T47D (cell line): ENCODE results near the gene CLDN16.

ENCODE experiments used
- DNase-seq, 2 experiments: peaks; one replicate each; pipeline versions ENCODE4 v3.0.0 to v3.0.0-alpha.2; 2011 to 2012; ENCODE audit warnings: low read depth in 1 of 2, low spot score in 1 of 2
- JUND ChIP-seq: IDR thresholded peaks from 2 replicates; pipeline ENCODE4 v1.6.1; 2012; ENCODE audit warnings: low read depth
- in situ Hi-C: cut with HindIII; loops from 2 replicates; pipeline ENCODE4 v1.10.0; 2016; ENCODE audit warnings: low sequenced_read_pairs, low pct_unique_long_range_greater_than_20kb

Gene CLDN16

GRCh38 chr3:190430906-190431305 is 42.9 kb downstream of the CLDN16 start:
- DNase-seq = no peak
- no peak for TF ChIP-seq JUND
- in situ Hi-C loops = no loop called here

- in situ Hi-C loops = no loop called here
- DNase-seq = no peak
- TF ChIP-seq JUND = no peak
Observed at GRCh38 chr3:190432216-190432615, 44.3 kb downstream of the CLDN16 start.

GRCh38 chr3:190433626-190434025 is 45.7 kb downstream of the CLDN16 start:
- in situ Hi-C loops = no loop called here
- no peak for DNase-seq
- no peak for TF ChIP-seq JUND

- TF ChIP-seq JUND = no peak
- DNase-seq = no peak
- in situ Hi-C loops = no loop called here
Observed at GRCh38 chr3:190435618-190436017, 47.7 kb downstream of the CLDN16 start.

GRCh38 chr3:190436331-190436730 is 48.4 kb downstream of the CLDN16 start:
- TF ChIP-seq JUND = no peak
- DNase-seq = no peak
- in situ Hi-C loops = no loop called here

- TF ChIP-seq JUND = no peak
- in situ Hi-C loops = no loop called here
Observed at GRCh38 chr3:190442240-190442639, 54.3 kb downstream of the CLDN16 start.

GRCh38 chr3:190443257-190443656 is 55.3 kb downstream of the CLDN16 start:
- no peak for TF ChIP-seq JUND
- in situ Hi-C loops = no loop called here
- peak in 1 of 2 experiments; percentile 18 for DNase-seq

More at GRCh38 chr3:190442240-190442639, 54.3 kb downstream of the CLDN16 start:
- DNase-seq = no peak

- TF ChIP-seq JUND = no peak
- in situ Hi-C loops = no loop called here
- no peak for DNase-seq
Observed at GRCh38 chr3:190444006-190444405, 56.0 kb downstream of the CLDN16 start.

- in situ Hi-C loops = no loop called here
- no peak for TF ChIP-seq JUND
- no peak for DNase-seq
Observed at GRCh38 chr3:190444576-190445145, 56.7 kb downstream of the CLDN16 start.

- no peak for DNase-seq
Observed at GRCh38 chr3:190446573-190447279, 58.8 kb downstream of the CLDN16 start.

GRCh38 chr3:190448256-190448655 is 60.3 kb downstream of the CLDN16 start:
- DNase-seq = no peak
- in situ Hi-C loops = no loop called here
- no peak for TF ChIP-seq JUND

More at GRCh38 chr3:190446573-190447279, 58.8 kb downstream of the CLDN16 start:
- in situ Hi-C loops = no loop called here
- no peak for TF ChIP-seq JUND

- in situ Hi-C loops = no loop called here
- TF ChIP-seq JUND = no peak
- DNase-seq = peak in 1 of 2 experiments; percentile 19
Observed at GRCh38 chr3:190449801-190450200, 61.8 kb downstream of the CLDN16 start, which contains the start of gene TMEM207. Gene TMEM207, minus strand, starts transcription at chr3:190449901. Its CDS starts 92 bp downstream, at chr3:190449809.

- TF ChIP-seq JUND = no peak
- DNase-seq = no peak
- in situ Hi-C loops = no loop called here
Observed at GRCh38 chr3:190455828-190456227, 67.9 kb downstream of the CLDN16 start.
